ENCODE measurements around the gene WEE1.

GRCh38 chr11:9571071-9571762, 2.3 kb upstream of the WEE1 start:
- TF ChIP-seq CTCF (IDR thresholded peaks at IDR 0.05; ENCODE audit: low read depth, low read length) (no peak), MAX (IDR thresholded peaks at IDR 0.05; ENCODE audit: low read depth, low read length) (no peak)
